CD4-positive, alpha-beta T cell treated with Interleukin-2 at 100 ng/mL for 4 hours (primary cell): ENCODE results near the gene TET3.

ENCODE experiments used
- DNase-seq: peaks from one replicate; pipeline ENCODE4 v3.0.0-alpha.2; 2020; ENCODE audit warnings: low spot score

The TET3 gene

DNA sequence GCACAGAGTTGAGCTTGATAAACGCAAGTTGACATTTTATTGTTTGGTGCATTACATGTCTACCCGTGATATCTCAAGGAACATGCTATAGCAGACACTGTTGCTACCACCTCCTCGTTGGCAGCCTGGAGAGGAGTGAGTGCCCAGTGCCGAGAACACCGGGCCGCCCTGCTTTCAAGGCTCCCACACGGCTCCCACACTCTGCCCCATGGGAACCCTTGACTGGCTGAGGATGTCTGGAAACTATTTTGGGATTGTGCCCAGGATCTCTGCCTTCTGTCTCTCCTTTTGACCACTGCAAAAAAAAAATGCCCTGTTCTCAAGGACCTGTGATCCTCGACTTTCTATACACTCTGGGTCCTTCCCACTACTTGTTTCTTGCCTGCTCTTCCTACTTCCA is 21.1 kb downstream of the TET3 start:
- no peak for DNase-seq

DNA sequence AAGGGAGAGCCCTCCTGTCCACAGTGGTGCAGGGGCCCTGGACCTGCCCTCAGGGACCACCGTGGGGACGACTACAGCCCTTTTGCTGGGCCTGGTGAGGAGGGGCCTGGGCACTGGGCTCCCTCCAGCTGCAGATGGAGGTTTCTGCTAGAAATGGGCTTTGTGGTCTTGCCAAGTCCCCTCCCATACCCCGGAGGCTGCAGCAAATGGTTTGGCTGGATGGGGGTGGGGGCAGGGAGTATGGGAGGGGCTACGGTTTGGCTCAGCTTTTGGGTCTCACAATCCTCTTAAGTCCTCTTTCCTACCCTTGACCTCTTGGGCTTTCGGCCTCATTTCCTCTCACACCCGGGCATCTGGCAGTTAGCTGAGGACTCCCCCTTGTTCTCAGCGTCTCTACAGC is 21.7 kb downstream of the TET3 start:
- DNase-seq: no peak

DNA sequence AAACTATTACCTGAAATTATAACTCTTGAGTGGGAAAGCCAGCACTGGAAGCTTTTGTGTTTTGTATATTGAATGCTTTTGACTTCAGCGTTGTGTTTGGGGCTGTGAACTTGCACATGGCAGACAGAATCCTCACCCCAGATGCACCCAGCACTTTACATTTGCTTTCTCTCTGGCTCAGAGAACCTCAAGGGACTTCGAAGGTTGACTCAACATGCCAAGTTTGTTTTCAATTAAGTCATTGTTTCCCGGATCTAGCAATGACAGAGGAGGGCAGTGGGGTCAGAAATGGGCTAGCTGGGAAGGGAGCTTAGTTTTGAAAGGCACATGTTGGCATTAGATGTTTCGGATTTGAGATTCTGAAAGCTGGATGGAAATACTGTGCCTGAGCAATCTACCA is 22.4 kb downstream of the TET3 start:
- DNase-seq: no peak

DNA sequence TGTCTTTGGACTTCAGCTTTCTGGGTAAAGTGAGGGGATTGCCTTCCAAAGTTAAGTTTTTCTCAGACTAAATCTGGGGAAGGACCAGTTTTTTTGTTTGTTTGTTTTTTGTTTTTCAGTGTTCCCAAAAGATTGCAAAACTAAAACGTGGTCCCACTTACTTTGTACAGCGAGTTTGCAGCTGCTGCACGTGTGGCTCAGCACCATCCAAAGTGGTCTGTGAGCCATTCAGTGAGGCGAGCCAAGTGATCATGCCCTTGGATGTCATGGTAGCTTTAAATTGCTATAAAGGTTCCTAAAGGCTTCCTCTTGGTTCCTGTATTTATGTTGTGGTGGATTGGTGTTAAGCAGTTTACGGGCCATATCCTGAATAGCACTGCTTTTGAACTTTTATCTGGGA is 23.0 kb downstream of the TET3 start:
- DNase-seq: no peak

DNA sequence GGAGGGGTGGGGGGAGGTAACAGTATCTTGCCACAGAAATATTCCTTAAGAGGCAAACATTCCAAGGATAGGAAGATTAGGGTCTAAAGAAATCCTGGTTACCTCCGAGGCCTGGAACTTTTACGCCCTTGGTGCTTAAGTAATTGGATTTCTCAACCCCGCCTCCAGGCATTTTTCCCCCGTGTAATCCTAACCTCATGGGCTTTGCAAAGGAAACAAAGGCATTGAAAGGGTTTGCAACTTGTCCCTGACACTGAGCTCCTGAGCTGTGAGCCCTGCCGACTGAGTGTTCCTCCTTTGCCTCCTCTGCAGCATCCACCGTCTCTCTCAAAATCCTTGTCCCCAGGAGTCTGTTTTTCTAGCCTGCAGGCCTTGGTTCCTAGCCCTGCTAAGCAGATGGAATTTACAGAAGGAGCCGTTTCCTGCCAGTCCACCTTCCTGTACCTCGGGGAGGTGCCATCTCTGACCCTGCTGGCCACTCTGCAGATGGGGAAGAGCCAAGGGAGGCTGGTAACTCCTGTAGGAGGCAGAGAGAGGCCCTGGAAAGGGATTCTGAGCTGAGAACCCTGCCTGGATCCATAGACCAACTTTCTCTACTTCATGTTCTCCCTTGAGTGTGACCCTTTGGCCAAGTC is 24.2 kb downstream of the TET3 start:
- no peak for DNase-seq

DNA sequence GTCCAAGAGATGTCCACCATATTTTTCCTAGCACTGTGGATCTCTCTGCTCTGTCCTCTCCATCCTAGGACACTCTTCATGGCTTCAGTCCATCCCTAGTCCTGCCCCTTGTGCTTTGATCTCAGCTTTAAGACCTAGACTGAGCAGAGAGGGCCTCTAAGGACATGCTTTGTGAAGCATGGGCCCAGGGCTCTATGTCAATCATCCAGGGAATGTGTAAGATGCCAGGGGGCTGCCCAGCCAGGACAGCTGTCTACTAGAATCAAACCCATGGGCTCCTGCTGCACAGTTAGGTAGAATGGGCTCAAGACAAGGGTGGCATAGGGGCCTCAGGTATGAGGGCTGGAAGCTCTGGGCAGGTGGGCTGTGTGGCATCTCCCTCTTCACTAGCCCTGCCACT is 24.9 kb downstream of the TET3 start:
- no peak for DNase-seq

DNA sequence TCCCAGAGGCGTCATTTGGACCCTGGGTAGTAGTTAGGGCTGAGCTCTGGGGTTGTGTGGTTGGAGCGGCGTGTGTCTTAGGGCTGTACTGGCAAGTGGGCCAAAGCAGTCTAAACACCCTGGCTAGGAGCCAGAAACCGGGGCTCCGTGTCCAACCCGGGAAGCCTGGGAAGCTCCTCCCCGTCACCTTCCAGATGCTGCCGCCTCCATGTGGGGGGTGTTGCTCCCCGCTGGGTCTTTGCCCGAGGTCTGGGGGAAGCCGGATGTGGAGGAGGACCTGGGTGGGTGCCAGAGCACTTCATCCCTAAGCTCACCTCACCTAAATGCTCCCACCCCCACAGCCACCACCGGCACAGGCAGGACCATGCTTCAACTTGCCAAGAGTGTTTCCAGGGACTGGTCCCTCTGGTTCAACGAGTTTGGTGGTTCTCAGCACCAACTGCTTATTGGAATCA is 25.4 kb downstream of the TET3 start:
- no peak for DNase-seq

DNA sequence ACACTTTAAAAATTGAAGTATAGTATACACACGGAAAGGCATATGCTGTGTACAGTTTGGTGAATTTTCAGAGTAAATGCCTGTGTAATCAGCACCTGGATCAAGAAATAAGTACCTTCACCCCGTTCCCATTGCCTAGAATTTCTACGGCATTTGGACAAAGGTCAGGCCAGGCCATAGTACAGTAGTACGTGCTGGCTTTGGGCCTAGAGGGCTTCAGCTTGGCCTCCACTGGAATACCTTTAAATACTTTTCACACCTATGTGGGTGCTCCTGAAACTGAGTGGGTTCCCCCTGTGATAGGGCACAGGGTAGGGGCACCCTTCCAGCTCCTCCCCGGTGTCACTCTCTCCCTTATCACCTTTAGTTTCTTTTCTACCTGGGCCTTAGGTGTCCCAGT is 26.5 kb downstream of the TET3 start:
- no peak for DNase-seq

DNA sequence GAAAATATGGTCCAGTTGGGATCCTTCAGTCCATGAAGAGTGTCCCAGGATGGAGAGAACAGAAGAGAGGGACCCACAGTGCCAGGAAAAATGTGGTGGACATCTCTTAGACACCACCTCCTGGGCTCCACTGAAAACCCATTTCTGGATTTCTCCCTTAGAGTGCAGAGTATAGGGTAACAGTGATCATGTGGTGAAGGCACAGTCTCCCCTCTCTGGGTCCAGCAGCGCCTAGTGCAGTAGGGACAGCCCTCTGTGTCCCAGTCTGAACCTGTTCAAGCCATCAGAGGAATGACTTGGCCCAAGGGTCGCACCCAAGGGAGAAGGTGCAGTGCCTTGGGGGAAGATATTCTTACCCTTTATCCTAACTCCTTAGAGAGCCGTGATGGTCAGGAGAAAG is 30.1 kb downstream of the TET3 start:
- no peak for DNase-seq

DNA sequence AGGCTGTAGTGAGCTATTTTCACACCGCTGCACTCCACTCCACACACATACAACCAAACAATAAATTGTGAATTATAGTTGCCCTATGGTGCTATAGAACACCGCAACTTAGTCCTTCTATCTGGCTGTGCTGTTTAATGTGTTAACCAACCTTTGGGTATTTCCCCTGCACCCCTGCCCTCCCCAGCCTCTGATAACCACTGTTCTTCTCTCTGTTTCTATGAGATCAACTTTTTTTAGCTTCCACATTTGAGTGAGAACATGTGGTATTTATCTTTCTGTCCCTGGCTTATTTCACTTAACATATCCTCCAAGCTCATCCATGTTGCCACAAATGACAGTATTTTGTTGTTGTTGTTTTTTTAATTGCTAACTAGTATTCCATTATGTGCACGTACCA is 32.5 kb downstream of the TET3 start:
- DNase-seq: no peak

DNA sequence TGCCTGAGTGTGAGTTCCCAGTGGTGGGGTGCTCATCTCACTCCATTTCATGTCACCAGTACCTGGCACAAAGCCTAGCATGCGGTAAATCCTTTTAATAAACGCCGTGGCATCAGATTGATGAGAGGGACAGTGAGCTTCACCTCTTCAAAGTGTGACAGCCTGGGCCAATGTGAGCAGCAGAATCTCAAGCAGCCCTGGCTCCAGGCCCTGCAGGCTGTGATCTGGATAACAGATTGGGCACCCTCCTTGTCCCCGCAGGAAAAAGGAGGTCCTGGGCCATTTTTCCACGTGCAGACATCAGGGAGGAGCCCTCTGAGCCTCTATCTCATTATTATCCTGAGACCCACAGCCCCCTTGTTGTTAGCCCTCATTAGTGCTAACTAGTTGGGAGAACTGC is 34.8 kb downstream of the TET3 start:
- no peak for DNase-seq

DNA sequence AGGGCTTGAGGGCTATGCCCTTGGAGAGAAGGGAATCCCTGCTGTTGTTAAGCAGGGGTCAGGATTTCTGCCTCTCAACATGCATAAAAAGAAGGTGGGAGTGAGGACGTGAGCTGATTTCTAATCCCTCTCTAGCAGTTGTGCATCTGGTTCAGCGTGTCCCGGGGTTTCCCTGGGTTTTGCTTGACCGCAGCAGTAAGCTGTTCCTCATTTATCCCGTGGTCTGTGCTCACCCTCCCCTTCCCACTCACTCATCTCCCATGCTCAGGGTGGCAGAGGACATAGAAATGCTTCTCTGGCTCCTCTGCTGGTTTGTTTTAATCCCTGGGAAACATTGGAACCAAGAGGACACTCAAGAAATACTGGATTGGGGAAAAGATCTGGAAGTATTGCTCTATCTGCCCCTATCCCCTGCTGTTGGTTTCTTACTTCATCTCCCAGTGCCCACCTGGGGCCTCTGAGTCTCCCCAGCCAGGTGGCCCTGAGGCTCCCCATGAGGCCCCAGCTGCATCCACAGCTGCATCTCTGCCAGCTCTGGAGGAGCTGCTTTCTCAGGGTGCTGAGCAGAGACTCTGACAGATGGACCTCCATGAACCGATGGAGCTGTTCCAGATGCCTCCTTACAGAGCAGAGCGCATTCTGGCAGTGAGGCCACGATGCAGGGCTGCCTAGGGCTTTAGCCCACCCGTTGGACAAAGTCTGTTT is 36.1 kb downstream of the TET3 start:
- no peak for DNase-seq

DNA sequence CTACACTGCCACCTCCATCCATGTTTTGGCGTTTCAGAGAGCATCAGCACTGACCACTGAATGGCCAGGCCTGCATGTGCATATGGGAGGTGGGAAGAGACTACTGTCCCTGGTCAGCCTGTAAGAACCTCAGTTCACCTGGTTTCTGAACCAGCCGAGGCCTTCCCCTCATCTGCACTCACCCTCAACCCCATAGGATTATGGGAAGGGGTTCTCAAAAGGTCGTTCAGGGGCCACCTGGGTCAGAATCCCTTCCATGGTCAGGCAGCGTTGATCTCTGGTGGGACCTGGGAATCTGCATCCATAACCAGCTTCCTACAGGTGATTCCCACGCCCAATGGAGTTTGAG is 36.7 kb downstream of the TET3 start:
- DNase-seq: no peak

DNA sequence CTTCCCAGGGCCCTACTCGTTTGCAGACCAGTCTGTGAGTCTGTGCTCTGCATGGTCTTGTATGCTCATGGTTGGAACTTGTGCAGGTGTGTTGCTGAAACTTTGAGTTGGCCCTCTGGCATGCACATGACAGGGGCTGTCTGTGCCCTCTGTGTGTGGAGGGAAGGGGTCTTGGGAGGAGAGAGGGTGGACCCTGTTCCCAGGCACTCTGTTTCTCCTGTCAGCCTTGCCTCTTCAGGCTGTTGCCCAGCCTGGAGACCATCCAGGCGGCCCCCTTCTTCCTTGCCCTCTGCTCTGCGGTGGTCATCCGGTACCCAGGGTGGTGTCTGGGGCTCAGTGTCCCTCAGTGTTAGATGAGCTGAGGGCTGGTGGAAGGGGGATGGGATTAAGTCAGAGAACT is 39.5 kb downstream of the TET3 start:
- no peak for DNase-seq

DNA sequence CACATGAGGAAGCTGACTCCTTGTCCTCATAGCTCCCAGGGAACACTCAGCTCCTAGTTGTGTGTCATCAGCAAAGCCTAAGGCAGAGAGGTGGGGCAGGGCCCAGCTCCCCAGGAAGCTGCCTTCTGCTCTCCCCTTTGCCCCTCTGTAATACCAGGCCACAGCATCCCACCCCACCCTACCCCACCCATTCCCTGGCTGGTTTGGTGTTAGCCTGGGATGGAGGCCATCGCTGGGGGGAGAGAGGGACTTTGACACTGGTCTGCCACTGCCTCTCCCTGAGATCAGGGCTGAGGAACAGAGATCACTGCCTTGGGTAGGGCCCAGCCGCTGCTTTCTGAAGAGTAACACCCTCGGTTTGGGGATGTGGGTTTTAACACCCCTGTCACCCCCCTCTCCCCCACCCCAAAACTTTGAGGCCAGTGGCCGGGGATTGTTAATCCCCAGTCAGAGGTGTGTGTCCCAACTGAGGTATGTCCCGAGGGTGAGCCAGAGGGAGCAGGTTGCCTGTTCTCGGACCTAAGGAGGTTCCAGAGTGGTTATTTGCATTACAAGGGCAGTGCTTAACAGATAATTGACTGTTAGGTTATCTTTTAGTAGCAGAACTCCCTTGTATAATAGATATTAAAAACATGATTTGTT is 41.4 kb downstream of the TET3 start:
- no peak for DNase-seq

DNA sequence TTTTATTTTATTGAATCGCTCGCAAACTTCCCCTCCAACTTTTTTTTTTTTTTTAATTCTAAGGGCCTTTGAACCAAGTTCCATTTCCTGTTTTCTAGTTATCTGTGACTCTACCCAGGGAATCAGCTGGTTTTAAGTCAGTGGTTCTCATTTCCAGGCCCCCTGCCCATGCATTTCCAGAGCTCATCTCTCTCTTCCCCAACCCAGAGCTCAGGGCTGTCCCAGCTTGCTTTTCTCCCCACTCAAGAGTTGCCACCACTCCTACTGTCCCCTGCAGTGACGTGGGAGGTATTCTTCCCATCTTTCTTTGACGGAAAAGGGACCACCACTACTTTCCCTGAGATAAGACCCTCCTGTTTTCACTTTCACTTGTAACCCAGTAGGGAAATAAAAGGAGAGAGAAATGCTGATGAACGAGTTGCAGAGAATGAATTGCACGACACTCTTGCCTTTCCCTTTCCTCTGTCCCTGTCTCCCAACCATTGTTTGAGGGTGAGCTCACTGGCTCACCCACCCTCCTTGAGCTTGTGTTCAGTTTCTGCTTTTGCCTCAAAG is 42.1 kb downstream of the TET3 start:
- no peak for DNase-seq

DNA sequence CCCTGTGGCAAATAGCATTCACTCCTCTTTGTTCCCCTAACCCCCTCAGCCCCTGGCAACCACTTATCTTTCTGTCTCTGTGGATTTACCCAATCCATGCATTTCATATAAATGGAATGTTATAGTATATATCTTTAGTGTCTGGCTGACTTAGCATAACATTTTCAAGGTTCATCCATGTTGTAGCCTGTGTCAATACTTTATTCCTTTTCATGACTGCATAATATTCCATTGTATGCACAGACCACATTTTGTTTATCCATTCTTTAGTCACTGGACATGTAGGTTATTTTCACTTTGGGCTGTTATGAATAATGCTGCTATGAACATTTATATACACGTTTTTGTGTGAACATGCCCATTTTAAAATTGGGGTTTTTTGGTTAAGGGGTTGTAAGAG is 42.8 kb downstream of the TET3 start:
- no peak for DNase-seq

DNA sequence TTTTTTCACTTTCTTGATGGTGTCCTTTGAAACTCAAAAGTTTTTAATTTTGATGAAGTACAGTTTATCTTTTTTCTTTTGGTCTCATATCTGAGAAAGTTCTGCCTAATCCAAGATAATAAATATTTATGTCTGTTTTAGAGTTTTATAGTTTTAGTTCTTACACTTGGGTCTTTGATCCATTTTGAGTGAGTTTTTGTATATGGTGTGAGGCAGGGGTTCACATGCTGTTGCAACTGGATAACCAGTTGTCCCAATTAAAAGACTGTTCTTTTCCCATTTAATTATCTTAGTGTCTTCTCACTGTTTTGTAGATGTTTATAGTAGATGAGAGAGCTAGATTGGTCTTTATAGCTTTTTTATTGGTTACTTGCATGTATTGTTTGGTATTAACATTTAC is 43.6 kb downstream of the TET3 start:
- no peak for DNase-seq

DNA sequence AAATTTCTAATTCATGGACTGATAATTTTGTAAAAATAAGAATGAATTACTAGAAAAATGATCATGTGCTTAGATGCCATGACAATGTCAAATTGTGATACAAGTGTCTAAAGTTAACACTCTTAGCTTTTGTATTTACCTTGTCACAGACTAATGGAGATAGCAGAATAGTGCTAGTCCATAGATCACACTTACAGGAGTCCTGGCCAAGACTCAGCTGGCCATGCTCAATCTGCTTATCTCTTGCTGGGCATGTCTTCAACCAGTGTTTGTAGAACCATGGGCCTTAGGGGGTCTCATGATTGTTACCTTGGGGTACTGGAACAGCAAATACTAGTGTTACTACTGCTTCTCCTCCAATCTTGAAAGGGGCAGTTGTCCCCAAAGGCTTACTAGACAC is 44.0 kb downstream of the TET3 start:
- no peak for DNase-seq

DNA sequence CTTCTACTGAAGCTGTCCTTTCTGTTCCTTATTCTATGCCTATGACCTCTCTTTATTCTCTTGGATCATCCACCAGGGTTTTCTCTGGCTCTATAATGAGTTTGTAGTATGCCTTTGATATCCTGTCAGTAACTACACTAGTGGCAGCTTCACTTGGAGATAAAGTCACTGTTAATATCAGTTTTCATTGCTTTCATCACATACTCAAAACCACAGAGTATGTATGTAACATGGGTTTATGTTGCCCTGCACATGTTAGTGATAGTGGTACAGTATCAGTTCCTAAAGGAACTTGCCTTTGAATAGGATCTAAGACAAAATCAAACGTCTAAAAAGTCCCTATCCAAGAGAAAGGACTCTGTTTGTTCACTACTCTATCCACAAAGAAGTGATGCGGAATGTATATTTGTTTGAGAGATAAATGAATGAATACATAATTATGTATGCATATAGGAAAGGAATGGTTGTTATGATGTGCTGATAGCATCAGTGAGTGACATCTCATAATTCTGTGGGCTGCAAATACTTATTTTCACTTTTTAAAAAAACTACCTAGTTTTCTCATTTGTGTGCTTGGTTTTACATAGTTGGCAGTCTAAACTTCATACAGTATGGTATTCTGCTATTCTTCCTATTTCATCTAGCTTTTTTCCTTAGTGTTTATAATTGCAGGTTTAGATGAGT is 45.1 kb downstream of the TET3 start:
- DNase-seq: no peak

DNA sequence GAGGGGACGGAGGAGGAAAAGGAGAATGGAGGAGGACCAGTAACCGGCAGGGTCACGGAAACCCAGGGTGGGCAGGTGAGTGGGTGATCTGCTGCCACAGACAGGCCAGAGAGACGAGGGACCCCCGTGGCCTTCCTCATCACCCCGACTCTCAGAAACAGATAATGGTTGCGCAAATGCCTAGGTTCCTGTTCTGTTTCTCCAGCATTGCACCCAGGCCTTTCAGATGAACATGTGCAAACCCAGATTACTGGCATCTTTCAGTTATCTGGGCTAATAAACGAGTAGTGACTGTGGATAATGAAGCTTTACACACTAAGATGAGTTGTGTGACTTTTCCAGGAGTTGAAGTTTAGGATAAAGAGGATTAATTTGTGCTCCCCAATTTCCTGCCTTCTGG is 46.5 kb downstream of the TET3 start:
- no peak for DNase-seq

DNA sequence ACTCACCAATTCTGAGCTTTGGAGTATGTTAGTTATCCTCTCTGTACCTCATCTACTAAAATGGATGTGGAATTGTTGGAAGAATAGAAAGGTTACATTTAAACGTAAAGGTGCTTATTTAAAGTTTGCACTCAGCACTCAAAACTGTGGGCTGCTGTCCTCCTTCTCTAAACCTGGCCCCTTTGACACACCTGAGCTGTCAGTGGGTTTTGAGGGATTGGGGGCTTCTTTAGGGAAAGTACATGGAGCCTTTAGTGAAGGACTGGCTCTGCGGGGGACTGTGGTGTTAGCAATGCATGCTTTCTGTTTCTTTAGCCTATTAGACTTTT is 47.2 kb downstream of the TET3 start:
- DNase-seq: no peak

DNA sequence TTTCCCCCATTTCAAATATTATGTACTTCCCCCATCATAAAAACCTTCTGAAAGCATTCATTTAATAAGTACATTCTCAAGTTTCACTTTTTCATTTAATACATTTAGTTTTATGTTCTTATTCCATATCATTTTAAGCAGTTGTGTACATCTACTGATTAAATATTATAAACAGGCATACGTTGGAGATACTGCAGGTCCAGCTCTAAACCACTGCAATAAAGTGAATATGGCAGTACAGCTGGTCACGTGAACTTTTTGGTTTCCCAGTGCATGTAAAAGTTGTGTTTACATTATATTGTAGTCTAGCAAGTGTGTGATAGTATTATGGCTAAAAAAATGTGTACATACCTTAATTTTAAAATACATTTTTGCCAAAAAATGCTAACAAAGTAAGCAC is 48.7 kb downstream of the TET3 start:
- DNase-seq: no peak
